ENCODE data around the gene PTGFRN. TPM values are rescaled to one million over a fixed set of nuclear protein-coding genes. Genes with fewer than 3 reads are reported as not detected.

Gene PTGFRN
- total RNA-seq, 1 experiment from 2014 or later = 60.6 TPM

DNA sequence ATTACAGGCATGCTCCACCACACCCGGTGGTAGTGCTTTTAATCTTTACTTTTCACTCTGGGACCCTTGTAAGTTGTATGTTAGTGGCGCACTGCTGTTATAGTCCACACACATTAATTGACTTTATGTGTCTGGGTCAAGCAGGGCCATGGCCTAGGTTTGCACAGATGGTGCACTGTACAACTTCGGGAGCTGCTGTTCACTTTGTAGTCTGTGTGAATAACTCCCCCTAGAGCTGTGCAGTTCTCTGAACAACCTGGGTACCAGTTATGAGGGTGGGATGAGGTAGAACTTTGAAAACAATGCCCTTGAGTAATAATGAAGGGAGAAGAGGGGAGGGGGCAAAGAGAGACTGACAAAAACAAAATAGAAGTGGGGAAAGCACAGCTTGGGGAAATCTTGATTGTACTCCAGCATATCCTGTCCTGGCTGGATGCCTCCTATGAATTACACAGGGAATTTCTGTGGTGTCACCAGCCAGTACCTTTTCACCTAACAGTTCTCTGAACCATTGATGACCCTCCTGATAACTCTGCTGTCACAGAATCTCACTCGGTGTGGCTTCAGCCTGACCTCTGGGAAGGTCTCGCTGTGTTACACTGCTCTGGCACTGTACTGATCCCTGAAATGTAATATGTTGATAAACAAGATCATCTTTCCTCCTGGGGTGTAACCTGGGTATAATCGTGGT is 2.2 kb downstream of the PTGFRN start:
- DNase-seq (ENCODE audit: low read depth, low spot score) = no peak
- ChIA-PET RAD21 (ENCODE audit: low non-redundant PET in 1 of 2, low total read pairs in 2 of 2, uncharacterized antibody in 2 of 2, unreplicated experiment in 2 of 2) (no interaction called here), POLR2A (no interaction called here), CTCF (interaction anchor here (0.7 kb wide), 1 partner anchor 148 kb away, joined by 3 read pairs; no protein-coding TSS in a partner anchor)
- Histone ChIP-seq H3K27me3 (ENCODE audit: insufficient read depth, low read length) (no peaks in the 10 kb centered on the region), H3K27ac (ENCODE audit: low read depth, low read length) (no peak overlapping the region), H4K20me1 (ENCODE audit: insufficient read depth) (no peaks in the 10 kb centered on the region), H3K9me2 (ENCODE audit: insufficient read depth) (no peaks in the 10 kb centered on the region), H3K4me3 (replicated peaks in 1 of 2; ENCODE audit: low read depth in 1 of 2, low read length in 2 of 2) (no peak overlapping the region), H3K9ac (ENCODE audit: low read length) (no peak overlapping the region), H3K9me3 (ENCODE audit: control insufficient read depth in 1 of 2, insufficient read depth in 1 of 2, low read depth in 1 of 2, low read length in 2 of 2) (no peaks in the 10 kb centered on the region), H3K4me2 (ENCODE audit: low read length) (peak overlapping the region; percentile 83), H2AFZ (ENCODE audit: low read depth, low read length, poor library complexity, severe bottlenecking) (no peak overlapping the region), H3K36me3 (ENCODE audit: control insufficient read depth in 1 of 2, insufficient read depth in 2 of 2, low read length in 2 of 2) (no peaks in the 10 kb centered on the region), H3K4me1 (ENCODE audit: control insufficient read depth in 1 of 2, insufficient read depth in 2 of 2, low read length in 2 of 2) (peaks cover 5 to 19% of the 10 kb centered on the region in 2 experiments; a peak in 3 of 4 replicates), H3K79me2 (ENCODE audit: insufficient read depth, low read length) (peaks cover 59% of the 10 kb centered on the region)
- no peak for ATAC-seq
- BruUV-seq (replicated peaks) = TSS peak; percentile 34
- TF ChIP-seq RAD21 (IDR thresholded peaks at IDR 0.05; ENCODE audit: low read depth) = no peak
- TF ChIP-seq EZH2 (IDR thresholded peaks at IDR 0.05) = no peak
- no peak for TF ChIP-seq JUND (IDR thresholded peaks at IDR 0.05)
- no peak for TF ChIP-seq POLR2AphosphoS5 (IDR thresholded peaks at IDR 0.05; ENCODE audit: low read depth, low read length)
- no peak for TF ChIP-seq ZFX (IDR thresholded peaks at IDR 0.05)
- TF ChIP-seq TCF7L2 (IDR thresholded peaks at IDR 0.05; ENCODE audit: borderline replicate concordance, extremely low read depth, insufficient read depth, insufficient read length) = no peak
- no peak for TF ChIP-seq FOSL1 (IDR thresholded peaks at IDR 0.05; ENCODE audit: low read depth)
- no peak for TF ChIP-seq SIN3A (IDR thresholded peaks at IDR 0.05; ENCODE audit: low read depth)
- TF ChIP-seq CTCF (IDR thresholded peaks at IDR 0.05 in 2 of 3, conservative IDR thresholded peaks at IDR 0.05 in 1 of 3; ENCODE audit: borderline replicate concordance in 1 of 3, insufficient read depth in 1 of 3, low read depth in 2 of 3, low read length in 2 of 3) = no peak
- no peak for TF ChIP-seq ZNF274 (IDR thresholded peaks at IDR 0.05; ENCODE audit: low read depth, low read length)
- intact Hi-C loops (cut with micrococcal nuclease) = no loop called here

Measured in HCT116 (cell line).